ENCODE measurements around the gene DISP2.

DNA sequence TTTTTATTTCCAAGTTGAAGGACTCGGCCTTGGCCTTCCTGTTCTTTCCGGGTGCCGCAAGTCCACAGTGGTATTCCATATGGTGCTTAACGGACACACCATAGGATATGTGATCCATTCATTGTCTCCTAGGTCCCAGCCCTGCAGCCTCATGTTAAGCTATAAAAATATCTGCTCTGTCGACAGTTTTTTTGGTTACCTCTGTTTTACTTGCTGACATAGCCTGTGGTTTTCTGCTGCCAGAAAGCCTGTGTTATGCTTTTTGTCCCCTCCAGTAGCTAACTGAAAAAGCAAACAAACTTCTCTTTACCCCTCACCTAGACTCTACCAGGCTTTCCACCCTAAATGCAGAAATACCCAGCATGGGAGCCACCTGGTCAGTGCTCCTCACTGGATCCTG is 29.3 kb upstream of the DISP2 start:
- TF ChIP-seq, protein P1, sequence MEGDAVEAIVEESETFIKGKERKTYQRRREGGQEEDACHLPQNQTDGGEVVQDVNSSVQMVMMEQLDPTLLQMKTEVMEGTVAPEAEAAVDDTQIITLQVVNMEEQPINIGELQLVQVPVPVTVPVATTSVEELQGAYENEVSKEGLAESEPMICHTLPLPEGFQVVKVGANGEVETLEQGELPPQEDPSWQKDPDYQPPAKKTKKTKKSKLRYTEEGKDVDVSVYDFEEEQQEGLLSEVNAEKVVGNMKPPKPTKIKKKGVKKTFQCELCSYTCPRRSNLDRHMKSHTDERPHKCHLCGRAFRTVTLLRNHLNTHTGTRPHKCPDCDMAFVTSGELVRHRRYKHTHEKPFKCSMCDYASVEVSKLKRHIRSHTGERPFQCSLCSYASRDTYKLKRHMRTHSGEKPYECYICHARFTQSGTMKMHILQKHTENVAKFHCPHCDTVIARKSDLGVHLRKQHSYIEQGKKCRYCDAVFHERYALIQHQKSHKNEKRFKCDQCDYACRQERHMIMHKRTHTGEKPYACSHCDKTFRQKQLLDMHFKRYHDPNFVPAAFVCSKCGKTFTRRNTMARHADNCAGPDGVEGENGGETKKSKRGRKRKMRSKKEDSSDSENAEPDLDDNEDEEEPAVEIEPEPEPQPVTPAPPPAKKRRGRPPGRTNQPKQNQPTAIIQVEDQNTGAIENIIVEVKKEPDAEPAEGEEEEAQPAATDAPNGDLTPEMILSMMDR (IDR thresholded peaks at IDR 0.05), result no peak
- peak in 1 of 2 donors; percentile 75 for TF ChIP-seq POLR2A (IDR thresholded peaks at IDR 0.05)
